HL-60 (cell line): ENCODE measurements around the gene MAGEA2B.
"Not testable (repeated sequence)": the region's sequence is repeated elsewhere in the genome, so short reads cannot be mapped to it uniquely, and the experiment has no call there.

Experiments
- DNase-seq, 2 experiments: peaks; one replicate each; pipeline ENCODE4 v3.0.0-alpha.2; 2010 to 2020; ENCODE audit warnings: low read depth in 1 of 2, low spot score in 1 of 2
- H3K27ac ChIP-seq: fragments of 250-450 bp; sonication (Bioruptor Pico); replicated peaks from 2 replicates; pipeline ENCODE4 v1.5.1; 2020; ENCODE audit warnings: mild to moderate bottlenecking, moderate library complexity
- H3K27me3 ChIP-seq: fragments of 250-450 bp; sonication (Bioruptor Pico); 2 replicates; pipeline ENCODE4 v1.5.1; 2021; ENCODE audit warnings: mild to moderate bottlenecking, moderate library complexity; ENCODE audit not compliant: insufficient read depth, poor library complexity, severe bottlenecking
- H3K4me3 ChIP-seq: replicated peaks from 2 replicates; pipeline ENCODE4 v1.5.1; 2011; ENCODE audit warnings: mild to moderate bottlenecking, control low read depth, low read length; ENCODE audit not compliant: insufficient read depth

The MAGEA2B gene

GRCh38 chrX:152766562-152766961 lies 52.1 kb downstream of the MAGEA2B start:
- DNase-seq, H3K27me3 ChIP-seq, H3K27ac ChIP-seq, H3K4me3 ChIP-seq: not testable (repeated sequence)
